Measurements from ENCODE around the gene DPEP2.
"Not testable (repeated sequence)": the region's sequence is repeated elsewhere in the genome, so short reads cannot be mapped to it uniquely, and the experiment has no call there.

DPEP2 gene

DNA sequence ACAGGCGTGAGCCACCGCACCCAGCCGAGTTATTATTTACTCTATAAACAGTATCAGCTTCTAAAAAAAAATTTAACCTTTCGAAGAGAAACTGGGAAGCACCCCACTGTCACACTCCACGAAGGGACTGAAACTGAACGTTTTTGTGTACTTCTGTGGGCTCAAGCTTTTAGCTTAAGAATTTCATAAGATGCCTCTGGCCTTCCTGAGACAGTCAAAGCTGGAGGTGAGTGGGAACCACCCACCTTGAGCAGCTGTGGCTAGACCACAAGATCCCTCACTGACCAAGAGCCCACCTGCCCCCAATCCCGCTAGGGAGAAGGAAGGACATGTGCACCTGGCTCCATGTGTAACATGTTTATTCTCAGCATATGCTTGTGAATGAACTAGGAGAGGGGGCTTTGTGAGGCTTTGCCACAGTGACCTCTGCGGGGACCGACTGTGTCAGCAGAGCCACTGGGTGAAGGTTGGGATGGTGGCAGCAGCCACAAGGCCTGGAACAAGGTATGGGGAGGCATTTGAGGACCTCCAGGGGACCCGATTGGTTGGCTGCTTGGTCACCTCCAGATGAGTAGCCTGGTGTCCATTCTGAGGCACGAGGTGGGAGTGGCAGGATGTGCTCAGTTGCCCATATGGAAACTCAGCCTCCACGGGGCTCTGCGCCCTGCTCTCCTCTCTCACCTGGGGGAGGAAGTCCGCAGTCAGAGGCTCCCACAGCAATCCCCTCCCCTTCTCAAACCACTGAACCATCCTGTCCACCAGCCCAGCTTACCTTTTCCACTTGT lies 23.8 kb downstream of the DPEP2 start:
- DNase-seq: no peak

DNA sequence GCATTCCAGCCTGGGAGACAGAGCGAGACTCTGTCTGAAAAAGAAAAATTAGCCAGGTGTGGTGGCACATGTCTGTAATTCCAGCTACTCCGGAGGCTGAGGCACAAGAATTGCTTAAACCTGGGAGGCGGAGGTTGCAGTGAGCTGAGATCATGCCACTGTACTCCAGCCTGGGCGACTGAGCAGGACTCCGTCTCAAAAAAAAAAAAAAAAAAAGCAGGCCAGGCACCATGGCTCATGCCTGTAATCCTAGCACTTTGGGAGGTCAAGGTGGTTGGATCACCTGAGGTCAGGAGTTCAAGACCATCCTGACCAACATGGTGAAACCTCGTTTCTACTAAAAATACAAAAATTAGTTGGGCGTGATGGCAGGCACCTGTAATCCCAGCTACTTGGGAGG lies 27.0 kb downstream of the DPEP2 start:
- DNase-seq: not testable (repeated sequence)

DNA sequence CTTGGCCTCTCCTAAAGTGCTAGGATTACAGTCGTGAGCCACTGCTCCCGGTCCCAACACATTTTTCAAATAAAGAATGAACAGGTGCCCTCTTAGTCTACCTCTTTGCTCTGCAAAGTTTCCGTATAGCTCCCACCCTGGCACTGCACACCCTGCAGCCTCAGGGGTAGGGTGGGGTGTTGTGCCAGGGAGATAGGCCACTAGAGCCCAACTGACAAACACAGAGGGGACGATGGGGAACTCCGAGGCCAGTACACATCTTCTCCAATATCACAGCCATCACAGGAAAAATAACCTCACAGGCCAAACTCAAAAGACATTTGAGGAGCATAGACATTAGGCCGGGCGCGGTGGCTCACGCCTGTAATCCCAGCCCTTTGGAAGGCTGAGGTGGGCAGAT lies 28.2 kb downstream of the DPEP2 start:
- DNase-seq: no peak

DNA sequence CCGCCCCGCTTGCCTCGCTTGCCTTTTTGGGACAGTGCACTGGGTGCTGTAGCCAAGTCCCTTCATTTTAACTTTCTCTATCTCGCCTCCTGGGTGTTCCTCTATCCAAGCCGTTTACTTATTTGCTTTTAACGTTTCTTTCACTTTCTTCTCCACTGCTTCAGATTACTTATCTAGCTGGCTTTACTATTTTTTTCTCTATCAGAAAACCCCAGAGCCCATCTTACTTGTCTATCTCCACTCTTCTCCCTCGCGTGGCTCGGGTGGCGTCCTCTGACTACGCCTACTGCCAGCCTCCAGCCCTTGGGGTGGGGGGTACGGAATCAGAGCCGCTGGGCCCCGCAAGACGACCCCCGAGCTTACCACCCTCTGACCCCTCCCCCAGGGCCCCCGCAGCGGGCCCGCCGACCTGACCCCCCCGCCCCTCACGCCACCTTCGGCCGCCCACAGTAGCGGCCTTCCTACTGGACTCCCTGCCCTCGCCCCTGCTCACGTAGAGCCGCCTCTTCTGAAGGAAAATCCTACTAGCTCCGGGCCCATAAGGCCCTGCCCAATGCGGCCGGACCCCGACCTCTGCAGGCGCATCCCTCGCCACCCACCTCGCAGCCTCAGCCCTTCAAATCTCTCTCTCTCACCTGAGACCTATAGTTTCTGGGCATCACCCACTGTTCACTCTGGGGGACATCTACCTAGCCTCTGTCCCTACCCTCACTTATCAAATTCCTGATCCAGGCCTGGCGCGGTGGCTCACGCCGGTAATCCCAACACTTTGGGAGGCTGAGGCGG lies 29.8 kb downstream of the DPEP2 start:
- no peak for DNase-seq

DNA sequence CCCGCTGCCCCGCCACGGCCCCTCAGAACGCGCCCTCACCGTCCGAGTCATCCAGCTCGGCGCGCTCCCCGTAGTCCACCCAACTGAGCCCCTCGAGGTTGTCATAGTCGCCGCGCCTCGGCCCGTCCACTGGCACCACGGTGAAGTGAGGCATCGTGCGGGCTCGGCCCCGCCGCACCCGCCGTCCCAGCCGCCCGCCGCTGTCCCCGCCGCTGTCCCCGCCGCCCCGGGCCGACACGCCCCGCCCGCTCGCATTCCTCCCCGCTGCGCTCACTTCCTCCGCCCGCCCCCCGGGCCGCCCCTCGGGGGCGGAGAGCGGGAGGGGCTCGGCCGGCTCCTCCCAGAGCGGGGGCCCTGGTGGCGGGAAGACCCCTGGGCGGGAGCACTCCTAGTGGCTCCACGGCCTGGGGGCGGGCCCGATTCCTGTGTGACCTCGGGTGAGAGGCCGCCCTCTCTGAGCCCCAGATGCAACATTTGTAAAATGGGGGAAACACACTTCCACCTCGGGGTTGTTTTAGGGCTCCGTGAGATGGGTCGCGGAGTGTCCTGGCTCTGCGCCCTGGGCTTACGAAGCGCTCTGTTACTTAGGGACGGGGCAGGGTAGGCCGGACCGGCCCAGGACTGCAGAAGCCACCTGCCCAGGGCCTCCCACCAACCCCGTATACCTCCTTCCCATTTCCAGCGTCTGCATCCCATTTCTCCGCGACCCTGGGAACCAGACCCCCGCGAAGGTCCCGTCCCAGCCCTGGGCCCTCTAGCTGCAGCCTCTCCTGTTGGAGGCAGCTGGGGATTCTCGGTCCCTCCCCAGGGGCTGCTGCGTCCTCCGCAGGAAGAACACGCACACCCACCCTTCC lies 30.7 kb downstream of the DPEP2 start, which contains the start of gene SLC12A4:
SLC12A4 (minus strand) TSS at position 238 of the 854 bp plus-strand sequence; CDS start at position 154, 84 bp downstream.
- peak in 1 of 2 experiments; percentile 30 for DNase-seq

DNA sequence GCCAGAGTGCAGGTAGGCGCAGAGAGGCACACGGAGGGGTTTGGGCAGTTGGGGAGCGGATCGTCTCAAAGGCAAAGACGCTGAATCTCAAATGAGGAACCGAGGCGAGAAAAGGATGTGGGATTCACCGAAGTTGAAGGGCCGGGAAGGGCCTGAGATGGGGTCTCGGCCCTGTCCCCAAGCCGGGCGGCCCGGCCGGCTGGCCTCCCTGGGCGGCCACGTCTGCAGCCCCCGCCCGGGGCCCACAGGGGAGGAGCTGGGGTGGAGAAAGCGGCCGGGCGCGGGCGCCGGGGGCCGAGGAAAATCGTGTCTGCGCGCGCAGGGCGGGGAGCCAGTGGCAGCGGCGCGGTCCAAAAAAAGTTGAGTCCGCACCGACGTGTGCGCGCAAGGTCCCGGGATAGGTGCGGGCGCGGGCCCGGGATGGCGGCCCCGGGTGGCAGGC lies 31.3 kb downstream of the DPEP2 start:
- DNase-seq: no peak

DNA sequence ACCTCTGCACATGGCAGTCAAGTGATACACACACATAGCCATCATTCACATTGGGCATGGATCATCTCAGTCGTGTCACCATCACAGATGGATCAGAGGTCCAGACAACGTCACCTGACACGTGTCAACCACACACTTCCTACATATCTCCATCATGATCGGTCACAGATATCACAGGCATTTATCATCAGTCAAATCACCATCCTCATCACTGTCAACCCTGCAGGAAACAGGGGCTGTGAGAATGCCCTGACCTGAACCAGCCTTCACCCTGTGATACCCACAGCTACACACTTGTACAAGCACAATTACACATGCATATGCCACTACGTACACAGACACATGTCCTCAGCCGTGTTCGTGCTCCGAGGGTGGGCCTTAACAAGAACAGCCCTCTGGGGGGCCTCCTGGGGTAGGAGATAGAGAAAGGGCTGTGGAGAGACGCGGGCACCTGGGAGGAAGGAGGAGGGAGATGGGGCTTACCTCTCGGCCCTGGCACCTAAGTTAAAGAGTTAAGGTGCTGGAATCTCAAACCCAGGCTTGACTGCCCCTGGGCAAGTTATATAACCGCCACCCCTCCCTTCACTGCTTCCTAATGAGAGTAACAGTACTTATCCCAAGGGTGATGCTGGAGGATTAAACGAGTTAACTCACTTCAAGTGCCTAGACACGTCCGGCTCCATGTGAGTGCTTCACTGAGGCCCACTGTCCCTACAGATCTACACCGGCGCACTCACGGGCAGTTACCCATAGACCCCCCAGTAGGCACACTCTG lies 31.9 kb downstream of the DPEP2 start:
- DNase-seq: no peak

DNA sequence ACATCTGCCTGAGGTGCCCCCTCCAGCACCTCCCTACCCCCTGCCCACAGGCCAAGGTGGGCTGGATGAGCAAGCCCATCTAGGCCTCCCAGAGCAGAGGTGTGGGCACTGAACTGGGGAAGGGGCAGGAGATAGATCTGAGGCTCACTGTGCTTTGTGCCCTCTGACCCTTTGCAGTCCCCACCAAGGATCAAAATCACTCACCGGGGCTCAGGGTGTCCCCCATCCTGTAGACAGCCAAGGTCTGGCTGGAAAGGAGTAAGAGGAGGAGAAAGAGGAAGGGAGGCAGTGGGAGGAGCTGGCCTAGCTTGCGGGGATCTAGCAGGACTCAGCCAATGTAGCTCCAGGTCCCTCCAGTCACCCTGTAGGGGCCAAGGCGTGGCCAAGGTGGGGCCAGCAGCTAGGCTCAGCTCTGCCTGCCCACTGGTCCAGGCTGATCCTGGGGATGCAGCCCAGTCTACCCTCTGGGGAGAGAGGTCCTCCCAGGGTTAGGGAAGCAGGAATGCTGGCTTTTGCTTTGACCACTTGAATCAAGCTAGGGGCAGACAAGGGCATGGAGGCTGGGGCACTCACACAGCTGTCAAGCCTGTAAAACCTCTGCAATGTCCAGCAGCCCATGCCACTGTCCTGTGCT lies 32.6 kb downstream of the DPEP2 start:
- no peak for DNase-seq

DNA sequence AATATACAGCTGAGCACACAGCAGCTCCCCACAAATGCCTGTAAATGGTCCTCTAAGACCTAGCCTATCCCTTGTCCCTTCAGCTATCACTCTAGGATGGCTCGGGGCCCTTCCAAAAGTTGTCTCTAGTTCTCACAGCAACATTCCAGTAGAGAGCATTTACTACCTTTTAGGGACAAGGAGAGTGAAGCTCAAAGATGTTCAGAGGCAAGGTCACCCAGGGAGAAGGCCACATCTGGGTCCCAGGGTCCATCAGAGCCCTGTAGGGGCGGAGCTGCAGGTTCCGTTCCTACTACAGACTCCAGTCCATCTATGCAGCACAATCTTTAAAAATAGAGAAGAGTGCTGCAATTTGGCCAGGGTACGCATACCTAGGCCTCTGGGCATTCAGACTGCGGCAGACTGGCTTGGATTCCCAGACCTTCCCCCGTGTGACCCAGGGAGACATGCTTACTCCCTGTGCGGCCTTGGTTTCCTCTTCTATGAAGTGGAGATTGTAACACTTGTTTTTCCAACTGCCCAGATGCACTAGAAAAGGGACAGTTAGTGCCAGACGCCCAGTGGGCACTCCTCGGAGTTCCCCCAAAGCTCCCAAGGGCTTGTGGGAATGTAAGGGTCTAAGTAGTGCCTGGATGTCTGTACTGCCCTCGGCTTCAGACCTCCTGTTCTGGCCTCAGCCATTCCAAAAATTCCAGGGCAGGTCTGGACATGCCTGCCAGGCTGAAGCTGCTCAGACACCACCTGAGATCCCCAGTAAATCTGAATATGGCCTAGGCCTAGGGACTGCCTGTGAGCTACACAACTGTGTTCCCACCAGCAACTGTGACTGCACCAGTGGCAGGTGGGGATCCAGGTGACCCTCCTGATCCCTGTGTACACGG lies 33.4 kb downstream of the DPEP2 start:
- no peak for DNase-seq

DNA sequence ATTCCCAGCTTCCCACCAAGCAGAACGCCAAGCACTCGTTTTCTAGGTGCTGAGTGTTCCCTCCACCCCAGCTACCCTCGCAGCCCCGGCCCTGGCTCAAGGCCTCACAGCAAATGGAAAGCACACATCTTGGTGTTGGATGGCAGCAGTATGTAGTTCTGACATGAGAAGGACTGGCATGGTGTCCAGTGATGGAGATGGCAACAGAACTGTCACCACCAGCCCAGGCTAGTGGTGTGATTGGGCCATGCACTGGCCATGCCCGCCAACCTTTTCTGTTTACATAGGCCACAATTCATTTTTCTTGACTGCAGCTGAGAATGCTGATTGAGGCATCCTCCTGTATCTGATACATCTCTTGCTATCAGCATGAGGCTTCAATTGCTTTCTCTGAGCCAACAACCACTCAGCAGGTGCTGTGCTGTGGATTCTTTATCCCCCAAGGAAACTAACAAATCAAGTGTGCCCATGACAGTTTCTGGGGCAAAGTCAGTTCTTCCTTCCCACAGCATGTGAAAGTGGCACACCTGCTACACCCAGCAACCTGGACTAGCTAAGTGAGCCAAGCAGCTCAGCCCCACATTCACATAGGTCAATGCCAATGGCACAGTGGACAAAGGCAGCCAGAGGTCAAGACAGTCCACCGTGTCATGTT lies 34.7 kb downstream of the DPEP2 start:
- DNase-seq: no peak

DNA sequence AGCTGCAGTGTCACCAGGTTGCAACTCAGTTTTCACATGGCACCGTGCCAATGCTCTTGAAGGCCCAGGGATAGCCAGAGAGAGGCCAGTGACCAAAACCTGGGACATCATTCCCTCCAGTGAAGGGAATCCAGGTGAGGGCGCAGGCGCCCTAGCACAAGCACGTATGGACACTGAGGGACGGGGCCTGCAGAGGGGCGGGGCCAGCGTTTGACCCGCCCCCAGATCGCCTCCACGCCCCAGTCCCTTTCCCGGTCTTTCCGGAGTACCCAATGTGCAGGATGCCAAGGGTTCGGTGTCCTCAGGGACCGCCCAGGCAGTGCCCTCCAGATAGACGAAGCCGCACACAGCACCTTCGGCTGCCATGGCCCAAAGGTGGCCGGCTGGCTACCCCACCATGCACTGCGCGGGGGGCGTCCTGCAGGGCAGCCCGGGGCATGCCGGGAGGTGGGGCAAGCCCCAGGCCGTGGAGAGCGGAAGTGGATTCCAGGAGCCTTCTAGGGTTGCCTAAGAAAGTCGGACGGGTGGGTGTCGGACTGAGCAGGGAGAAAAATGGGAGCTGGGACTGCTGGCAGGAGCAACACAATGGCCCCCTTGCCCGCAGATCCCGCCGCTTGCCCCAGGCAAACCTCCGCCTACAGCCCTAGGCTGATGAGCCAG lies 35.5 kb downstream of the DPEP2 start:
- DNase-seq: peak in 1 of 2 experiments; percentile 30

DNA sequence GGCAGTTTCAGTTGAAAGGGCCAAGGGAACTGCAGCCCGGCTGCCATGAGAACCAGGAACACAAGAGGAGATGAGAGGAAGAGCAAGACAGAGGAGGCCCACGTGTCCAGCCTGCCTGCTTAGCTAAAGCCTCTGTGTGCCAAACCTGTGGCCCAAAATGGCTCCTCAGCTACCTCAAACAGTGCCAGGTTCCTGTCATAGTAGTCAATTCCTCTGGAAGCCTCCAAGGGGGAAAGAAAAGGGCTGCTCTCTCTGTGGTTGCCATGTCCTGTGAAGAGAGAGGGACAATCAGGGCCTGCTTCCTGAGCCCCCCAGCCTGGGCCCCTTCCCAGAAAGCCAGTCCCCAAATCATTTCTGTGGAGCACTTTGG lies 36.0 kb downstream of the DPEP2 start:
- no peak for DNase-seq

DNA sequence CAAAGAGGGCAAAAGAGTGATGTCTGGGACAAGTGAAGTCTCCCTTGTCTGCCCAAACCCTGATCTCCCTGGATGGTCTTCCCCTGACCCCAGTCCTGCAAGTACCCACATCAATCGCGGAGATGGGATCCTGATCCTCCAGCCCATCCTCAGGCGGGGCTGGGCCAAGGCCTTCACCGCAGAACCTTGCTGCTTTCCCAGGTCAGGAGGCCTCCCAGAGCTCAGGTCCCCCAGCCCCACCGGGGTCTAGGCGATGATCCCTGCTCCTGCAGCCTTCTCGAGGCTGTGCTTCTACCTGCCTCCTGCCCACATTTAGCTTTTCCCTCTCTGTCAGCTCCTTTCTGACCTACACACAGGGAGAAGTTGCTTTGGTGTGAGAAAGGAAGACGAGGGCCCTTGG lies 37.1 kb downstream of the DPEP2 start:
- no peak for DNase-seq

DNA sequence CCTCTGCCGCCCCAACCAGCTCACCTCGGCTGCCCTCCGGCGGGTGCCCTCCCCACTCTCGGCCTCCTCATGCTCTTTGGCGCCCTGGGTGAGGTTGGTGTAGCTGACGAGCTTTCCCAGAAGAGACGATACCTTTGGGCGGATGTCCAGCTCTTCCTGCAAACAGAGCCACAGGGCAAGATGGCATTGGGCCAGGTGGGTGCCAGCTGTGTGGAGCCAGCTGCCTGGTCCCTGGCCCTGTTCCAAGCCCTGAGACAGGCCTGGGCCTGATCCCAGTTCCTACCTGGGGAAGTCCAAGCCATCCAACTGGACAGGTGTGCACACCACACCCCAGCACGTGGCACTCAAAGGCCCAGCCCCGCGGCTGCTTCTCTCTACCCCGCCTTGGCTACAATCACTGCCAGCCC lies 37.7 kb downstream of the DPEP2 start:
- DNase-seq: peak; percentile 90 to 95

DNA sequence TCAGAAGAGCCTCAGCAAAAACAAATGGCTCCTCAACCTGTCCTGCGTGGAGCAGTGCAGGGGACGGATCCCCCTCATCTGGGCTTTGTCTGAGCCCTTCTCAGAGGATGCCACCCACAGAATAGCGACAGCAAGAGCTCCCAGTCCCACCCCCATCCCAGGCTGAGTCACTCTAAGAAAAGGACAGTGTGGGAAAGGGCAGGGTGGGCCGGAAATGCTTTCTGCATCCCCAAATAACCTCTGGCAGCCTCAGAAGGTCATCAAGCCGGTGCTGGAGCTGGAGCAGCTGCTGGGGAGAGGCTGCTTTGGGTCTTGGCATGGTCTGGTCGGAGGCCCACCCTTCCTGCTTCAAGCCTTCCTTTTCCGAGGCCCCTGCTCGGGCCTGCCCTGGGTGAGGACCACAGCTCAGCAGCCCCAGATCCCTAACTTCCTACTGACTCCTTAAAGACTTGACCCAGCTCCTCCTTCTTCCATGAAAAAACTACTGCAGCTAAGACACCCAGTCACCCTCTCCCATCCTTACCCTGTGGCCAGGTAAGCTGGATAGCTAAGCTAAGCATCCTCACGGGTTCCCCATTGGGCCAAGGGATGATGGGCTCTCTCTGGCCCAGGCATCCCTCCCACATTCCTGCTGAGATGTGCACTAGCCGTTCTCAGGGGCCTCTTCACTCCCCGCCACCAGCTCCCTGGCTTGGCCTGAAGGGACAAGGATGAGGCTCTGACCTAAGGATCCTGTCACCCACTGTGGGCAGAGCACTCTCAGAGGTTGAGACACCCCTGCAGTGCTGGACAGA lies 39.6 kb downstream of the DPEP2 start:
- peak in 1 of 2 experiments; percentile 75 for DNase-seq

DNA sequence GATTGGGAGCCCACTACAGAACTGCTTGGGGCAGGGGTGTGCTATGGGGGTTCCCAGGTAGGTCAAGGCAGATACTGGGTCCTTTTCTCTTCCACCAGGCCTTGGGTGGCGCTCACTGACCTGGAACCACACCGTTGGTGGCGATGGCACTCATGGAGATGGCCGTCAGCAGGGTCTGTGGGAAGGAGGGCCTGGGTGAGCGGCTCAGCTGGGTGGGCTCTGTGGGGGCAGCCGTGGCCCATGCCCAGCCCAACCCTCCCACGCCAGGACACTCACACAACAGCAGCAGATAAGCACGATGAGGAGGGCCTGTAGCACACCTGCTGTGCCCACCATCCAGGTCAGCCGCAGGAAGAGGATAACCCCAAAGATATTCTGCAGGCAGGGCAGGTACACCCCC lies 41.7 kb downstream of the DPEP2 start:
- DNase-seq: no peak

DNA sequence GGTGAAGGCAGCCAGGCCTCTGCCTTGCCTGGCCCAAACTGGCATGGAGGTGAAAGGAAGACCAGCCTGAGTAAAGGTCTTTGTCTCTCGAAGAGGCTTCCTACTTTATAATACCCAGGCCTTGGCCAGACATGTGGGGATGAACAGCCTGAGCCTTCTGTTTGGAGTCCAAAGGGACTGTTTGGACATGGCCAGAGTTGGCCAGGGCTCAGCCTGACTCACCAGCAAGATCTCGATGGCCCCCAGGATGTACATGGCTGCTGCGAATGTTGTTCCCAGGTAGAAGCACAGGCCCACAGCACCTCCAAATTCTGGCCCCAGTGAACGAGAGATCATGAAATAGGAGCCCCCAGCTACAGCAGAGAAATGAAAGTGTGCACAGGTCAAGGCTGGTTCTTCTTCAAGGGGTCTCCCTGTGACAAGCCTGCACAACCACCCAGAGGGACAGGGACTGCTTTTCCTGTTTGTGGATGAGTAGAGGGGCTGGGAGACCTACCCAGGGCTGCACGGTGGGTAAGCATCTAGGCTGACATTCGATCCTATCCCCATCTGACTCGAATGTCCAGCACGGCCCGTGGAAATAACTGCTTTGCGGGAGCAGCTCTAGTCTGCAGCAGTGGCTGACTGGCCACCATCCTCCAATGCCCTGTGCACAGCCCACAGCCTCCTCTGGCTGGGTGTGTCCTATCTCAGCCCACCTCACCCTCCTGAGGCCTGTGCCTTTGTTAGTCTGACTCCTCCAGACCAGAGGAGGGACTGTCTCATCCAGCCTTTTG lies 44.7 kb downstream of the DPEP2 start:
- no peak for DNase-seq
